Neural crest cell (in vitro differentiated cells): ENCODE data around the gene BPIFB1. TPM values are rescaled to one million over a fixed set of nuclear protein-coding genes. Genes with fewer than 3 reads are reported as not detected.
A peak's percentile ranks its signal among the peaks of the same experiment; 100 is the strongest.

Source experiments
- DNase-seq: peaks from one replicate; pipeline ENCODE4 v3.0.0; 2021; ENCODE audit warnings: low read depth, mixed read lengths, low spot score
- H3K27ac Mint-ChIP-seq: one replicate; pipeline ENCODE4 v1.8.0; 2021; ENCODE audit warnings: mild to moderate bottlenecking, mixed read lengths; ENCODE audit not compliant: unreplicated experiment
- H3K27me3 Mint-ChIP-seq: 2 replicates; pipeline ENCODE4 v1.8.0; 2021; ENCODE audit warnings: low read depth, mild to moderate bottlenecking, mixed read lengths
- H3K36me3 Mint-ChIP-seq: 2 replicates; pipeline ENCODE4 v1.8.0; 2021; ENCODE audit warnings: low read depth, mild to moderate bottlenecking, mixed read lengths
- H3K4me1 Mint-ChIP-seq: 2 replicates; pipeline ENCODE4 v1.8.0; 2021; ENCODE audit warnings: mixed read lengths
- H3K4me3 Mint-ChIP-seq: one replicate; pipeline ENCODE4 v1.8.0; 2021; ENCODE audit warnings: mild to moderate bottlenecking, mixed read lengths
- H3K9me3 Mint-ChIP-seq: 2 replicates; pipeline ENCODE4 v1.8.0; 2021; ENCODE audit warnings: mixed read lengths
- CTCF ChIP-seq: fragments of 200-600 bp; sonication (generic); conservative IDR thresholded peaks from 2 replicates; pipeline ENCODE4 v1.5.0; 2021; ENCODE audit warnings: antibody characterized with exemption, mild to moderate bottlenecking
- total RNA-seq: library from RNA; stranded (reverse); gene quantifications from 2 replicates; pipeline ENCODE4 v1.2.1, GENCODE V29; 2021

BPIFB1 gene
- total RNA-seq, 1 donor from 2014 or later, result not detected

- Mint-ChIP-seq H3K4me1 (peaks cover 7% of the 10 kb centered on the region), H3K27me3 (peaks cover 2% of the 10 kb centered on the region), H3K36me3 (no peaks in the 10 kb centered on the region), H3K27ac (no peak overlapping the region), H3K4me3 (no peak overlapping the region), H3K9me3 (no peaks in the 10 kb centered on the region)
- DNase-seq, result no peak
- no peak for TF ChIP-seq CTCF
These were observed 33.3 kb downstream of the BPIFB1 start for GRCh38 chr20:33316343-33316742.

GRCh38 chr20:33316958-33317357 lies 33.9 kb downstream of the BPIFB1 start:
- H3K27ac Mint-ChIP-seq, result no peak overlapping the region
- peaks cover 2% of the 10 kb centered on the region for H3K27me3 Mint-ChIP-seq
- H3K36me3 Mint-ChIP-seq, result no peaks in the 10 kb centered on the region
- no peak for DNase-seq
- TF ChIP-seq CTCF, result no peak
- H3K9me3 Mint-ChIP-seq, result no peaks in the 10 kb centered on the region
- H3K4me3 Mint-ChIP-seq, result no peak overlapping the region
- peaks cover 1% of the 10 kb centered on the region for H3K4me1 Mint-ChIP-seq

GRCh38 chr20:33317424-33318095 lies 34.5 kb downstream of the BPIFB1 start:
- no peak overlapping the region for H3K4me3 Mint-ChIP-seq
- no peaks in the 10 kb centered on the region for H3K4me1 Mint-ChIP-seq
- peaks cover 2% of the 10 kb centered on the region for H3K27me3 Mint-ChIP-seq
- no peak for TF ChIP-seq CTCF
- H3K27ac Mint-ChIP-seq, result no peak overlapping the region
- H3K36me3 Mint-ChIP-seq, result no peaks in the 10 kb centered on the region
- no peaks in the 10 kb centered on the region for H3K9me3 Mint-ChIP-seq
- no peak for DNase-seq

GRCh38 chr20:33318096-33318429 lies 35.0 kb downstream of the BPIFB1 start:
- H3K36me3 Mint-ChIP-seq, result no peaks in the 10 kb centered on the region
- H3K4me3 Mint-ChIP-seq, result no peak overlapping the region
- H3K4me1 Mint-ChIP-seq, result peaks cover 3% of the 10 kb centered on the region
- no peak for TF ChIP-seq CTCF
- H3K27ac Mint-ChIP-seq, result no peak overlapping the region
- peaks cover 2% of the 10 kb centered on the region for H3K27me3 Mint-ChIP-seq
- no peak for DNase-seq
- no peaks in the 10 kb centered on the region for H3K9me3 Mint-ChIP-seq

DNA sequence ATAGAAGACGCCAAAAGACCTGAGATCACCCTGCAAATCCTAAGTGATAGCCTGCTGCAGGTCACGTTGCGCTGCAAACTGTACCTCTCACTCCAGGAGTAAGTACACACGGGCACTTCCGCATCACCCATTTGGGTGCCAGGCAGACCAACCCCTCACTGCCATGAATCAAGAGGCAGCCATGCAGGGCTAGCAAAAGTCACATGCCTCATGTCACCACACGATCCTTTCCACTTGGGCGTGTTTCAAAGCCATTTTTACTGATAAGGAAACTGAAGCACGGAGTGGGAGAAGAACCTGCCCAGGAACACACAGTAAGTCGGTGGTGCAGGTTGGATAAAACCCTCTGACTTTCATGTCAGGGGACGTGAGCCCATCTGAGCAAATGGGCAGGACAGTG lies 37.0 kb downstream of the BPIFB1 start:
- TF ChIP-seq CTCF, result no peak
- Mint-ChIP-seq H3K4me1 (peaks cover 4% of the 10 kb centered on the region), H3K4me3 (no peak overlapping the region), H3K36me3 (no peaks in the 10 kb centered on the region), H3K27me3 (peaks cover 2% of the 10 kb centered on the region), H3K9me3 (no peaks in the 10 kb centered on the region), H3K27ac (peak overlapping the region; percentile 68)
- DNase-seq, result no peak

GRCh38 chr20:33322456-33322855 lies 39.4 kb downstream of the BPIFB1 start:
- Mint-ChIP-seq H3K27me3 (peaks cover 2% of the 10 kb centered on the region), H3K36me3 (no peaks in the 10 kb centered on the region), H3K4me3 (no peak overlapping the region), H3K4me1 (peaks cover 4% of the 10 kb centered on the region), H3K9me3 (no peaks in the 10 kb centered on the region), H3K27ac (no peak overlapping the region)
- no peak for TF ChIP-seq CTCF
- DNase-seq, result no peak
